Raji (cell line): ENCODE results near the gene PRKN.

Experiments used
- POLR2A ChIP-seq: IDR thresholded peaks from 2 replicates; pipeline ENCODE4 v1.6.1; 2011; ENCODE audit warnings: low read depth, low read length, control low read depth; ENCODE audit not compliant: insufficient read depth

Gene PRKN

DNA sequence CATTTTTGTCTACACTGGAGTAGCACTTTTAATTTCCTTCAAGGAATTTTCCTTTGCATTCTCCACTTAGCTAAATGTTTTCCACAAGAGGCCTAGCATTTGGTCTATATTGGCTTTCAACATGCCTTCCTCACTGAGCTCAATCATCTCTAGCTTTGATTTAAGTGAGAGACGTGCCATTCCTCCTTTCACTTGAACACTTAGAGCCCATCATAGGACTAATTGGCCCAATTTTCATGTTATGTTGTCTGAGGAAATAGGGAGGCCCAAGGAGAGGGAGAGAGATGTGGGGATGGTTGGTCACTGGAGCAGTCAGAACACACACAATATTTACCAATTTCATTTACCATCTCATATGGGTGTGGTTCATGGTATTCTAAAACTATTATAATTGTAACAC lies 645.0 kb downstream of the PRKN start:
- no peak for TF ChIP-seq POLR2A

DNA sequence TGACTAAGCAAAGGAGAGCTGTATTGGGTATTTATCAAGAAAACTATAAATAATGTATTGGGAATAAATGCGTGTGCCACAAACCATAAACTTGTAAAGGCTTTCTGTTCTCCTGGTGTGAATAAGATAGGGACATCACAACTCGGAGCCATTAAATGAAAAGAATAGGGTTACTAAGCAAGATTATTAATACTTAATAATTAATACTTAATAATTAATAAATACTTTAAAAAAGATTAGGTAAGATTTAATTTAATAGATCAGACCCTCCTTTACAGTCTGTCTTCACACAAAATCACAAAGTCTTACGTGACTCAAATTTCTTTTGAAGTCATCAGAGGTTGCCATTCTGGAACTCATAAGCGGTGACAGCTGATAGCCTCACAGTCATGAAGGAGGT lies 648.9 kb downstream of the PRKN start:
- TF ChIP-seq POLR2A = no peak

DNA sequence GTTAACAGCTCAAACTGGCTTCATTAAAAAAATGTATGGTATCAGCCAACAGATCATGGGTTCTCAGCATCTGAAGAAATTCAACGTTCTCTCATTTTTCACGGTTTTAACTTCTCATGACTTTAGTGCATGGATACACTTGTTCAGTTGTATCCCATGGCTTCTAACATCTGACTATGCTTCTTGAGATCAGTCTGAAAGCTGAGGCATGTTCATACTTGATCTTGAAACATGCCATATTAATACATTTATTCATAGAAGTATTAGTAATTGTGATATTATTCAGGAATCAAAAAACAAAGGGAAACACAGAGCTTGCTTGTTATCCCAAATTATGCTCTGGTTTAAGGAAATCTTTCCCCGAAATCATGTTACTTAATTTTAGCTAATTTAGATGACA lies 649.4 kb downstream of the PRKN start:
- no peak for TF ChIP-seq POLR2A

DNA sequence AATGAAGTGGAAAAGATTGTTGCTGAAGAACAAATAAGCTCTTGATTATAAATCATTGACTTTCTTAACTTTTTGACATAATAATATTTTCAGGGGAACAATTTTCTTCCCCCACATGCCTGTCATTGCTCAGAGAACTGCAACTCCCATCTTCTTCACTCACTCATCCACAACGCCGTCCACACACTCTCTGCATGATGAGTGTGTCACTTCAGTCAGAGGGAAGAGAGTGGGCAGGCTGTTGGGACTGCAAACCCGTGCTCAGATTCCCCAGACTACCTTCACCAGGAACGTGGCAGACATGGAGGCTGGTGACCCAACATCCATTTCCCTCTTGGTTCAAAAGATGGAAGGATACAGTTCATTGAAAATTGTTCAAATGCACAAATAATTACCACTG lies 650.8 kb downstream of the PRKN start:
- no peak for TF ChIP-seq POLR2A

DNA sequence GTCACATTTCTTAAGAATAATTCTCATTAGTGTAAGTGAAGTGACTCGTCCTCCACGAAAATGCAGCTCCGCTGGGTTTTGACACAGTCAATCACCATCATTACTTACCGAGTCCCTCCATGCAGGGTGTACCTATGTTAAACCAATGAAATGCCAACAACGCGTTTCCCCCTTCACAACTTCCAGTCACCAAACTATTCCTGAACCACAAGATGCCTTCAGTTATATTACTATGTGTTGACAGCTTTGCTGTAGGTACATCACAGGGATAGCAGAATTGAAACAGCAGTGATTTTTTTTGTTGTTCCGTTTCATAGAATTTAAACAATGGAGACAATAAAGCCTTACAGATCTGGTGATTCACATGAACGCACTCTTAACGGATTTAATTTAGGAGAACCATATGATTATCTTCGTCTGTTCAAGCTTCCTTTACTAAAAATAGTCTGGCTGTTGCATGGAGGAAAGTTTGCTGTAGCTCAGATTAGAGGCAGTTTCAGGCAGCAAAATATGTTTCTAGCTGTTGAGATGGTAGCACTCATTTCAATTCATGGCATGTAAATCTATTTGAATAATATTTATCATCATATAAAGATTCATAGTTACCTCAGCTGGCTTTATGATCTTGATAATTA lies 652.8 kb downstream of the PRKN start:
- TF ChIP-seq POLR2A = no peak

DNA sequence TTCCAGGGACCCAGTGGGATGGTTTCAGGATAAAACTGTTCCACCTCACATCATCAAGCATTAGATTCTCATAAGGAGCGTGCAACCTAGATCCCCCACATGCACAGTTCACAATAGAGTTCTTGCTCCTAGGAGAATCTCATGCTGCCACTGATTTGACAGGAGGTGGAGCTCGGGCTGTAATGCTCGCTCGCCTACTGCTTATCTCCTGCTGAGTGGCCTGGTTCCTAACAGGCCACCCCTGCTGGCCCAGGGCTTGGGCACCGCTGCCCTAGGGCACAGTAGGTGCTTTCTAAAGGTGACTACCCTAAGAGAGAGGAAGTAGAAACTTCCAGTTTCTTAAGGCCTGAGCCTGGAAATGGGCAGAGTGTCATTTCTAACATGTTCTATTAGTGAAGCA lies 656.9 kb downstream of the PRKN start:
- TF ChIP-seq POLR2A = no peak

DNA sequence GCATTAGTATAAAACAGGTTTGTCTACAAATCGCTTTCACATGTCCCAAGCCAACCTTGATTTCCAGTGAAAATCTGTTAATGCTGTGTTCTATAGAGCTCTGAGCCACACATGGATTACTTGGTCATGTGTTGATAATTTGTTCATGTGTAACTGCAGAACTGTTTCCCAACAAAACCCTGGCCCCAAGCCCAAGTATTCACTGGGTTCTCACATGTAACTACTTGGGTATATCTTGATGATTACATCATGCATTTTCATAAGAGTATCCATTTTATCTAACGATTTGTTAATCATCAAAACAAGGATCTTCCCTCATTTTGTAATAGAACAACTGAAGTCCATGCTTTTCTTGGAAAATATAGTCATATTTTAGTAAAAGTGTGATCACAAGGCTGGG lies 657.6 kb downstream of the PRKN start:
- no peak for TF ChIP-seq POLR2A

DNA sequence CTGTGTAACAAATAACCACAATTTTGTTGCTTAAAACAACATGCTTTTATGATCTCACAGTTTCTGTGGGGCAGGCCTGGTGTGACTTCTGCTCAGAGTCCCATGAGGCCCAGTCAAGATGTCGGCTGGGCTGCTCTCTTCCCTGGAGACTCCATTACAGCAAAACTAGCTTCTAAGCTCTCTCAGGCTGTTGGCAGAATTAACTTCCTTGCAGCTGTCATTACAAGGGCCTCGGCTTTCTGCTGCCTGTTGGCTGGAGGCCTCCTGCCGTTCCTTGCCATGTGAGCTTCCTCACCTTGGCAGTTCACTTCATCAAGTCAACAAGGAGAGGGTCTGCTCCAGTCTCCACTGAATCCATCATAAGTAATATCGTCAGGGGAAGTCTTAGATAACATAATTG lies 659.2 kb downstream of the PRKN start:
- TF ChIP-seq POLR2A = no peak

DNA sequence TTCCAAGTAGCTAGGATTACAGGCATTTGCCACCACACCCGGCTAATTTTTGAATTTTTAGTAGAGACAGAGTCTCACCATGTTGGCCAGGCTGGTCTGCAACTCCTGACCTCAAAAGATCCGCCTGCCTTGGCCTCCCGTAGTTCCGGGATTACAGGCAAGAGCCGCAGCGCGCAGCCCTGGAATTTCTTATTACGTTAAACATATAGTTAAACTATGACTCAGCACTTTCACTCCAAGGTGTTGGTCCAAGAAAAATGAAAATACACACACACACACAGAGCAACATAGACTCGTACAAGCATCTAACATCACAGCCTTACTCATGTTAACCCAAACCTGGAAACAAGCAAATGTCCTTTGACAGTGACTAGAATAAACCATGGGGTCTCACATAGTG lies 663.9 kb downstream of the PRKN start:
- no peak for TF ChIP-seq POLR2A

DNA sequence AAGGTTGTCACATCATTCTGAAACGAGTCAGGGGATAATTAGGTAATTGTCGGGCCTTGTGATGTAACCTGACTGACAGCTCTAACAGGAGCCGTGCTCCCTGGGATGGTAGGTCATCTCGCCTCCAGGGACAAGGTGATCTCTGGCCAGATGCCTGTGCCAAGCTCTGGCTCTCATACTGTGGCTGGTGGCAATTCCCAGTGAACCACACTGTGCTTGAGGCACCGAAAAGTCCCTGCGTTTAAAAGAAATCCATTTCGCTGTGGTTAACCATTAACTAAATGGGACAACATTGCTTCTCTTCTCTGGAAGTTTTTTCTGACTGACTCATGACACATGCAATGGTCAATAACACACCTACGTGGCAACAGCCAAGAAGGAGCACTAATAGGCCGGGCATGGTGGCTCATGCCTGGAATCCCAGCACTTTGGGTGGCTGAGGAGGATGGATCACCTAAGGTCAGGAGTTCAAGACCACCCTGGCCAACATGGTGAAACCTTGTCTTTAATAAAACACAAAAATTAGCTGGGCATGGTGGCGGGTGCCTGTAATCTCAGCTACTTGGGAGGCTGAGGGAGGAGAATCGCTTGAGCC lies 669.2 kb downstream of the PRKN start:
- no peak for TF ChIP-seq POLR2A

DNA sequence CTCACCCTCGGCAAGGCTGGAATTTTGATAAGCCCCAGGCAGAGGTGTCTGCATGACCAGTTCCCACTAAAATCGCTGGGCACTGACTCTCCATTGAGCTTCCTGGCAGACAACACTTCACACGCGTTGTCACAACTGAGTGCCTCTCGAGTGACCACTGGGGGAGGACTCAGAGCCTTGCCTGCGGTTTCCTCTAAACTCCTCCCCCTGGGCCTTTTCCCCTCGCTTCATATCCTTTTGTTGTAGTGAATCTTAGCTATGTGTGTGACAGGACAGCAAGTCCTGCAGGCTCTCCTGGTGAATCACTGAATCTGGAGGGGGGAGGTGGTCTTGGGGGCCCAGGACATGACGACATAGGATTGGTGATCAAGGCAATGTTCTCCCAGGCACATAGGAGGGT lies 670.8 kb downstream of the PRKN start:
- TF ChIP-seq POLR2A = no peak

DNA sequence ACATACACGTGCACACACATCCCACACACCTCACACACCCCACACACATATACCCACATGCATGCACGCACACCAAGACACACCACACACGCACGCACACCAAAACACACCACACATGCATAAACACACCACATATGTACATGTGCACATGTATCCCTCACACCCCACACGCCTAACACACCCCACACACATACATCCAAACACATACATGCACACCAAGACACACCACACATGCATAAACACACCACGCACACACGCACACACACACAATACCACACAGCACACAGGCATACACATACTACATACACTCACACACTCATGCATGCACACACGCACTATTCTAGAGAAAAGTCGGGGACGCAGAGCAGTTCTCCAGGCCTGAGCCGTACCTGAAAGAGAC lies 671.5 kb downstream of the PRKN start:
- no peak for TF ChIP-seq POLR2A

DNA sequence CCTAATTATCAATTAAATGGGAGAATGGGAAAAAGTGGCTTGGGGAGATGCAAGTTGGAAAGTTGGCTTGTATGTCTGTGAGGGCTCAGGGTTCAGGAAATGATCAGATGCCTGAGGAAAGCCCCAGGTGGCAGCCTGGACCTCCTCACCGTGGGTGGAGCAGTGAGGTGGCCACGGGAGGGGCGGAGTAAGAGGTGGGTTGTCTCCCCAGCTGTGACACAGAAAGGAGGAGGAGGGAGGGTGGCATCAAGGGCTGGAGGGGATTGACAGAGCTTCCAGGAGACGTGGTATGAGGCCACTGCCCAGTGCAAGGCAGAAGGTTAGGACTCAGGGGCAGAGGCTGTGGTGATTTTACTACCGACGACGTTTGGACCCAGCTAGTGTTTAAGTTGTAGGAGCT lies 672.2 kb downstream of the PRKN start:
- TF ChIP-seq POLR2A = no peak

DNA sequence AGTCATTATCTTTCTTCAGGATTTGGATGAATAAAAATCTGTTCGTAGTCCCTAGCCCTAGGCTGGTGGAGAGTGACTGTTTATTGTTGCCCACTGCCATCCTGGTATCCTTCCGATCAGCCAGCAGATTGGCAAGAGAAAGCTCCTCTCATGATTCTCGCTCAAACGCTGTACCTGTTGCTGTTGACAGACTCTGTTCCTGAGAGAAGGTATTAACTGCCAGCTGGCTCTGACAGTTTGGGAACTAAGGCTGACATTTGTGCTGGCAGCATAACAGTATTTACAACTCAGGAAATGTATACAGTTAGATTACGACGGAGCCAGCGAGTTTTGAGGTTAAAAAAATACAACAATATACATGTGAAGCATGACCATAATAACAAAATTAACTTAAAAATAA lies 674.5 kb downstream of the PRKN start:
- TF ChIP-seq POLR2A = no peak

DNA sequence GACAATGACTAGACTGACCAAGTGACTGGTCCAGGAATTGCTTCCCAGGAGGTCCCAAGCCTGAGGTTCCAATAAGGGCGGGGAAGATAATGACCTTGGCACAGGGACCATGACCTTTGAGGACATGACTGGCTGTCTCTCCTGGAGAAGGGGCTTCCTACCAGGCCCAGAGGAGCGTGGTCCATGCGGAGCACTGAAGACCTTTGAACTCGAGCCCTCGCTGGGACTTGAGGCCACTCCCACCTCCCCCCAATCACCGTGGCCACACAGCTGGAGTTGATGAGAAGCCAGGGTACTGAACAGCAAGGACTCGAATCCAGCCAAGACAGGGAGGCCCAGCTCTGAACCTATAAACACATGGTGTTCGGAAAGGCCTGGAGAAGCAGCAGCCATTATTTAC lies 677.0 kb downstream of the PRKN start:
- no peak for TF ChIP-seq POLR2A

DNA sequence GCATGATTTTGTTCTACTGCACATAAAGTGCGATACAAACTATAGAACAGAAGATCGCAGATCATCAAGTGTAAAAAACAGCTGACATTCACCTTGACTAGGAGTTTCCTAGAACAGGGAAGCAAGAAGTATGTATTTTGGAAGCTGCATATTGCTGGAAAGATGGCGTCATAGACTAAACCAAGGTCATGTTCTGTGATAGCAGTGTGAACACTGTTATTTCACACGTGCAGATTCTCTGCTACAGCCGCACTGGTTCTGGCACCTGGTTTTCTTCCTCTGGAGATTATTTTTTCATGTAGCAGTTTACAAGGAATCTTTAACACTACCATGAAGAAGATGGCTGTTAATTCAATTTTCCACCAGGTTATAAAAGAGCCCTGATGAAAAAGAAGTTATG lies 681.2 kb downstream of the PRKN start:
- no peak for TF ChIP-seq POLR2A

DNA sequence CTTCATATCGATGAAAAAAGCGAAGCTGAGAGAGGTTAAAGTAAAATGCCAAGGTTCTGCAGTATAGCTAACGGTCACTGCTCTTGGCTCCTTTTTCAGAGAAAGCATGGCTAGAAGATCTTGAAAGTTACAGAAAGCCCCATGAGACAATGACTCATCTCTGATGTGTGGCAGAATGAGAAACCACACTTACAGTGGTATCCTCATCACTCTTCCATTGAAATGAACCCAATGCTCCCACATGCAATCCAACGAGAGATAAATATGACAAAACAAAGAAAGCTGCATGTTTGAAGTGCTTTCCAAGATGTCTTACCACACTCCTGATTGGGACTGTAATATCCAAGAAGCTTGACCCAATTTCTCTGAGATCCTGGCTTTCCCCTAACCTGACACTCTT lies 694.9 kb downstream of the PRKN start:
- no peak for TF ChIP-seq POLR2A
